Kidney (tissue), 14 donors: Measurements from ENCODE around the gene CENPB. TPM values are rescaled to one million over a fixed set of nuclear protein-coding genes. Genes with fewer than 3 reads are reported as not detected.
A peak's percentile ranks its signal among the peaks of the same experiment; 100 is the strongest.

ENCODE experiments used
- DNase-seq, 5 donors: peaks; one replicate each; pipeline ENCODE4 v3.0.0-alpha.2; 2013 to 2020
- FAIRE-seq: peaks from 2 replicates; lab custom pipeline; 2012; peaks lifted over from hg19 to GRCh38; lab: Jason Lieb, UNC
- H3K27ac ChIP-seq, 2 donors: one replicate each; pipeline ENCODE4 v1.7.0; 2013; ENCODE audit warnings: low read depth in 2 of 2, low read length in 2 of 2, inconsistent platforms in 1 of 2
- H3K27me3 ChIP-seq: one replicate; pipeline ENCODE4 v1.7.1; 2013; ENCODE audit warnings: low read length, inconsistent platforms; ENCODE audit not compliant: control insufficient read depth, insufficient read depth
- H3K36me3 ChIP-seq, 3 donors: one replicate each; pipeline versions ENCODE4 v1.7.0 to v1.7.1; 2013; ENCODE audit warnings: low read length in 3 of 3, control low read depth in 1 of 3, inconsistent platforms in 1 of 3; ENCODE audit not compliant: insufficient read depth in 3 of 3, control insufficient read depth in 2 of 3
- H3K4me1 ChIP-seq, 3 donors: one replicate each; pipeline versions ENCODE4 v1.7.0 to v1.7.1; 2013; ENCODE audit warnings: low read length in 3 of 3, inconsistent platforms in 1 of 3, low read depth in 1 of 3; ENCODE audit not compliant: control insufficient read depth in 2 of 3, insufficient read depth in 2 of 3
- H3K4me3 ChIP-seq, 3 donors: one replicate each; pipeline versions ENCODE4 v1.7.0 to v1.8.1; 2013; ENCODE audit warnings: low read length in 3 of 3, control low read depth in 1 of 3, inconsistent platforms in 1 of 3
- H3K9ac ChIP-seq, 3 donors: one replicate each; pipeline versions ENCODE4 v1.7.0 to v1.7.1; 2013; ENCODE audit warnings: low read length in 3 of 3, control low read depth in 1 of 3, inconsistent platforms in 1 of 3
- H3K9me3 ChIP-seq, 3 donors: one replicate each; pipeline versions ENCODE4 v1.7.0 to v1.7.1; 2013; ENCODE audit warnings: low read length in 3 of 3, control low read depth in 1 of 3, inconsistent platforms in 1 of 3; ENCODE audit not compliant: control insufficient read depth in 2 of 3, insufficient read depth in 1 of 3
- CTCF ChIP-seq: IDR thresholded peaks from 3 replicates; pipeline ENCODE4 v1.5.1; 2012; ENCODE audit warnings: mild to moderate bottlenecking, moderate library complexity, borderline replicate concordance; ENCODE audit not compliant: insufficient read depth; ENCODE audit errors: extremely low read depth
- intact Hi-C: fragments of 100-400 bp; cut with DNase I; formaldehyde crosslinking; loops from one replicate; pipeline ENCODE4 v1.11.1; 2022
- polyA plus RNA-seq: library from polyadenylated mRNA; stranded (reverse); fragments of 350-450 nt; fragmentation: Illumina TruSeq; extraction: RNeasy Lipid Tissue Mini Kit (QIAGEN cat#74804); gene quantifications from one replicate; pipeline ENCODE4 v1.2.3, GENCODE V29; 2014; ENCODE audit warnings: low read depth, low replicate concordance; ENCODE audit not compliant: insufficient read depth
- total RNA-seq: library from RNA; stranded (reverse); fragmentation: NEBNext Ultra II Directional; extraction: Animal tissue kit (Norgen Biotek cat#: 25700); gene quantifications from one replicate; pipeline ENCODE4 v1.2.1, GENCODE V29; 2021
- donor health status: control.
- donor health status: control.
- donor health status: control.
- donor health status: control.
- donor health status: control.
- donor health status: DM: yes; HTN: yes; CAD: no.
- donor health status: Normal renal cell carcinoma (clear cell type).

CENPB gene
- total and polyA plus RNA-seq, 2 donors from 2014 or later, result 56.2 to 99.8 TPM

GRCh38 chr20:3785240-3786125 lies 1.1 kb downstream of the CENPB start:
- Histone ChIP-seq H3K36me3 (no peaks in the 10 kb centered on the region), H3K27me3 (no peaks in the 10 kb centered on the region), H3K4me3 (peak overlapping the region in 2 of 3 donors; percentile 74 to 75), H3K9ac (peak overlapping the region in 2 of 3 donors; percentile 61 to 63), H3K4me1 (peaks cover 0 to 25% (median 18%) of the 10 kb centered on the region in 3 donors), H3K9me3 (no peaks in the 10 kb centered on the region), H3K27ac (peak overlapping the region; percentile 76 to 77)
- DNase-seq (peak in 2 of 5 donors; percentile 70 to 88), FAIRE-seq (no peak)
- TF ChIP-seq CTCF, result no peak
- intact Hi-C loops, result no loop called here

- intact Hi-C loops, result no loop called here
- peaks cover 0 to 25% (median 18%) of the 10 kb centered on the region in 3 donors for H3K4me1 ChIP-seq
- H3K9me3 ChIP-seq, result no peaks in the 10 kb centered on the region
- no peaks in the 10 kb centered on the region for H3K36me3 ChIP-seq
- no peaks in the 10 kb centered on the region for H3K27me3 ChIP-seq
- no peak overlapping the region for H3K27ac ChIP-seq
- FAIRE-seq (no peak), DNase-seq (peak in 1 of 5 donors; percentile 46)
- peak overlapping the region in 1 of 3 donors; percentile 74 for H3K4me3 ChIP-seq
- peak overlapping the region in 1 of 3 donors; percentile 61 for H3K9ac ChIP-seq
- TF ChIP-seq CTCF, result no peak
Measured at GRCh38 chr20:3784863-3785239, 1.7 kb downstream of the CENPB start.

- no peak for TF ChIP-seq CTCF
- intact Hi-C loops, result no loop called here
- peak overlapping the region in 1 of 3 donors; percentile 74 for H3K4me3 ChIP-seq
- H3K27ac ChIP-seq, result no peak overlapping the region
- DNase-seq (peak in 2 of 5 donors; percentile 52 to 65), FAIRE-seq (no peak)
- H3K9ac ChIP-seq, result no peak overlapping the region
- no peaks in the 10 kb centered on the region for H3K27me3 ChIP-seq
- H3K4me1 ChIP-seq, result peaks cover 0 to 25% (median 18%) of the 10 kb centered on the region in 3 donors
- H3K36me3 ChIP-seq, result no peaks in the 10 kb centered on the region
- no peaks in the 10 kb centered on the region for H3K9me3 ChIP-seq
Measured at GRCh38 chr20:3784216-3784853, 2.2 kb downstream of the CENPB start.
